Subcutaneous adipose tissue (tissue), 4 donors: Measurements from ENCODE around the gene DALRD3. TPM values are rescaled to one million over a fixed set of nuclear protein-coding genes. Genes with fewer than 3 reads are reported as not detected.

Experiments
- total RNA-seq, 4 donors: library from RNA; depleted of rRNA; stranded (reverse); fragments of >200 nt; gene quantifications; one replicate each; pipeline ENCODE4 v1.1.0, GENCODE V29; 2016
- TF ChIP-seq, protein P1 (sequence below): fragments of 450-650 bp; IDR thresholded peaks from one replicate; pipeline ENCODE4 v1.5.1; 2016; ENCODE audit warnings: low read depth, mild to moderate bottlenecking, control low read depth, antibody characterized with exemption, moderate library complexity

Gene DALRD3, protein sequence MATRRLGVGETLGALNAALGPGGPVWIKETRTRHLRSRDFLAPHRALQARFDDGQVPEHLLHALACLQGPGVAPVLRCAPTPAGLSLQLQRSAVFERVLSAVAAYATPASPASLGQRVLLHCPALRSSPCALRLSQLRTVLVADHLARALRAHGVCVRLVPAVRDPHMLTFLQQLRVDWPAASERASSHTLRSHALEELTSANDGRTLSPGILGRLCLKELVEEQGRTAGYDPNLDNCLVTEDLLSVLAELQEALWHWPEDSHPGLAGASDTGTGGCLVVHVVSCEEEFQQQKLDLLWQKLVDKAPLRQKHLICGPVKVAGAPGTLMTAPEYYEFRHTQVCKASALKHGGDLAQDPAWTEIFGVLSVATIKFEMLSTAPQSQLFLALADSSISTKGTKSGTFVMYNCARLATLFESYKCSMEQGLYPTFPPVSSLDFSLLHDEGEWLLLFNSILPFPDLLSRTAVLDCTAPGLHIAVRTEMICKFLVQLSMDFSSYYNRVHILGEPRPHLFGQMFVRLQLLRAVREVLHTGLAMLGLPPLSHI
- total RNA-seq: 10 to 100 TPM; 10.6 to 43.3 (median 29.8) TPM

DNA sequence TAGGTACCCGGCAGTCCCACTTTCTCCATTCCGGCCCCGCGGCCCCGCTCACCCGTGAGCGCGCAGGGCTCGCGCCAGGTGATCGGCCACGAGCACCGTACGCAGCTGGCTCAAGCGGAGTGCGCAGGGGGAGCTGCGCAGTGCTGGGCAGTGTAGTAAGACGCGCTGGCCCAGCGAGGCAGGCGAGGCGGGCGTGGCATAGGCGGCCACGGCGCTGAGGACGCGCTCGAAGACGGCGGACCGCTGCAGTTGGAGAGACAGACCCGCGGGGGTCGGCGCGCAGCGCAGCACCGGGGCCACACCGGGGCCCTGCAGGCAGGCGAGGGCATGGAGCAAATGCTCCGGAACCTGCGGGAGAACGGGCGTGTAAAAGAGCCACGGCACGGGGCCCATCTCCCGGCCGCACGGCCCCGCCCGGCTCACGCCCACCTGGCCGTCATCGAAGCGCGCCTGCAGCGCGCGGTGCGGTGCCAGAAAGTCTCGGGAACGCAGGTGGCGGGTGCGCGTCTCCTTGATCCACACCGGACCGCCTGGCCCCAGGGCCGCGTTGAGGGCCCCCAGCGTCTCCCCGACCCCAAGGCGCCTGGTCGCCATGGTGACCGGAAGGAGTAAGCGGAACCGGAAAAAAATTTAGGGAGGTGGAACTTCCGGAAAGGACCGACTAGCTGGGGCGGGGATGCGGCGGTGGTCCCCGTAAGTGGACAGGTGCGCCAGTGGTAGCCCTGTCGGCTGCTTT, at the start of gene DALRD3:
DALRD3 (minus strand) TSS at position 610 of the 736 bp plus-strand sequence; CDS start at position 594, 16 bp downstream.
- TF ChIP-seq, protein P1, sequence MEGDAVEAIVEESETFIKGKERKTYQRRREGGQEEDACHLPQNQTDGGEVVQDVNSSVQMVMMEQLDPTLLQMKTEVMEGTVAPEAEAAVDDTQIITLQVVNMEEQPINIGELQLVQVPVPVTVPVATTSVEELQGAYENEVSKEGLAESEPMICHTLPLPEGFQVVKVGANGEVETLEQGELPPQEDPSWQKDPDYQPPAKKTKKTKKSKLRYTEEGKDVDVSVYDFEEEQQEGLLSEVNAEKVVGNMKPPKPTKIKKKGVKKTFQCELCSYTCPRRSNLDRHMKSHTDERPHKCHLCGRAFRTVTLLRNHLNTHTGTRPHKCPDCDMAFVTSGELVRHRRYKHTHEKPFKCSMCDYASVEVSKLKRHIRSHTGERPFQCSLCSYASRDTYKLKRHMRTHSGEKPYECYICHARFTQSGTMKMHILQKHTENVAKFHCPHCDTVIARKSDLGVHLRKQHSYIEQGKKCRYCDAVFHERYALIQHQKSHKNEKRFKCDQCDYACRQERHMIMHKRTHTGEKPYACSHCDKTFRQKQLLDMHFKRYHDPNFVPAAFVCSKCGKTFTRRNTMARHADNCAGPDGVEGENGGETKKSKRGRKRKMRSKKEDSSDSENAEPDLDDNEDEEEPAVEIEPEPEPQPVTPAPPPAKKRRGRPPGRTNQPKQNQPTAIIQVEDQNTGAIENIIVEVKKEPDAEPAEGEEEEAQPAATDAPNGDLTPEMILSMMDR: no peak

DNA sequence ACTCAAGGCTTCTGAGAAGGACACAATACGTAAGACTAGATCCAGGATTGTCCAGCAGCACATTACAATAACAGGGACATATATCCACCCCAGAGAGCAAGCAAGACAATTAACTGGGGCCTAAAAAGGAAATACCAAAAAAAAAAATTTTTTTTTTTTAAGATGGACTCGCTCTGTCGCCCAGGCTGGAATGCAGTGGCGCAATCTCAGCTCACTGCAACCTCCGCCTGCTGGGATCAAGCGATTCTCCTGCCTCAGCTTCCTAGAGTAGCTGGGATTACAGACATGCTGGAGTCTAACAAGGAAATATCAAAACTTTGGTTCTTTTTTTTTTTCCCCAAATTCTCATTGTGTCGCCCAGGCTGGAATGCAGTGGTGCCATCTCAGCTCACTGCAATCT, 39.6 kb upstream of the DALRD3 start:
- TF ChIP-seq, protein P1: no peak

DNA sequence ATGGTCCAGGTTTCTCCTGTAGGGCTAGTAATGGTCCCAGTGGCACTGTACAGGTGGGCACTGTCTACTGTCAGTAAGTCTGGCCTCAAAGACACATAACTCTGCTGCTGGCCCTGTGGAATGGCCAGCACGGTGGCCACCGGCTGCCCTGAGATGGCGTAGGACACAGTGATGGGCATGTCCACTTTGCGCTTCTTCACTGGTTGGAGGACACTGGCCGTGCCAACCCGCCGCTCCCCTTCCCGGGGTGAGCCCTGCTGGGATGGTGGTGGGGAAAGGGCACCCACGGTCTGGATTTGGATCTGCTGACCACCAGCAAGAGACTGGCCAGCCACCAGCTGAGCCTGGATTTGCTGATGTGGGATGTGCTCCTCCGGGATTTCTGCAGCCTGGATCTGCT, 38.9 kb upstream of the DALRD3 start:
- TF ChIP-seq, protein P1: no peak

DNA sequence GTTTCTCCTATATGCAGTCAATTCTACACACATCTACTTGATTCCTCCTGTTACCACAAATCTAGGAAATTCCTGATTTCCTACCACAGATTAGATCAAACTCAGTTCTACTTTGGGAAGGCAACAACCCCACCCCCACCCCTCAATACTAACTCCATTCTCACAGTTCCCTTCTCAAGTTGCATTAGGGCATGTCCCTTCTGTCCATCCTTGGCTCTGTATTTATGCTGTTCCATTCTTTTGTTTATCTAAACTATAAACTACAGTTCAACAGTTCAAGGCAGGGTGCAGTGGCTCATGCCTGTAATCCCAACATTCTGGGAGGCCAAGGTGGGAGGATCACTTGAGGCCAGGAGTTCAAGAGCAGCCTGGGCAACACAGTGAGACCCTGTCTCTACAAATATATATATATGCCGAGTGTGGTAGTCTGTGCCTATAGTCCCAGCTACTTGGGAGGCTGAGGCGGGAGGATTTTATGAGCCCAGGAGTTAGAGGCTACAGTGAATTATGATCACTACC, 36.0 kb upstream of the DALRD3 start:
- TF ChIP-seq, protein P1: no peak

DNA sequence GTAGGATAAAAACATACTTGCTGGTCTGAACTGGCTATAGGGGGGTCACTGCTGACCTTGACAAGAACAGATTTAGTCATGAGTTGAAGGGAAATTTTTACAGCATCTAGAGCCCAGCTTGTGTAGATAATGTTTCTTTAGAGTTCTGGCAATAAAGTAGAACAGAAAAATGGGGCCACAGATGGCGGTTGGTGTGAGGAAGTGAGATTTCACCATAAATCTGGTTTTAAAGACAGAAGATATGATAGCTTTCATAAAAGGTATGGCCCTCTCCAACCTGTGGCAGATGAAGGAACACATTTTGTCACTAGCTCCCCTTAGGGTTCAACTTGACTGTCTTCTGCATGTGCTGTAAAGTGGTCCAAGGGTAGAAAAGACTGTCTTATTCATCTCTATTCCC, 35.2 kb upstream of the DALRD3 start:
- TF ChIP-seq, protein P1: no peak

DNA sequence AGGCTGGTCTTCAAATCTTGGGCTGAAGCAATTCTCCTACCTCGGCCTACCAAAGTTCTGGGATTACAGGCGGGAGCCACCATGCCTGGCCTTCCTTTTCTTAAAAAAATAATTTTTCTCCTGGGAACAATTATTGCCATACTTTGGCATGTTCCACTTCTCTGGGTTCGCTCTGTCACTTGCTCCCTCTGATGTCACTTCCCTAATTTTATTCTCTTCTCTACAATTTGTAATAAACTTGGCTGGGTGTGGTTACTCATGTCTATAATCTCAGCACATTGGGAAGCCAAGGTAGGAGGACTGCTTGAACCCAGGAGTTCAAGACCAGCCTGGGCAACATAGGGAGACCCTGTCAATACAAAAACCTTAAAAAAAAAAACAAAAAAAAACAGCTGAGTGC, 16.9 kb upstream of the DALRD3 start:
- TF ChIP-seq, protein P1: no peak

DNA sequence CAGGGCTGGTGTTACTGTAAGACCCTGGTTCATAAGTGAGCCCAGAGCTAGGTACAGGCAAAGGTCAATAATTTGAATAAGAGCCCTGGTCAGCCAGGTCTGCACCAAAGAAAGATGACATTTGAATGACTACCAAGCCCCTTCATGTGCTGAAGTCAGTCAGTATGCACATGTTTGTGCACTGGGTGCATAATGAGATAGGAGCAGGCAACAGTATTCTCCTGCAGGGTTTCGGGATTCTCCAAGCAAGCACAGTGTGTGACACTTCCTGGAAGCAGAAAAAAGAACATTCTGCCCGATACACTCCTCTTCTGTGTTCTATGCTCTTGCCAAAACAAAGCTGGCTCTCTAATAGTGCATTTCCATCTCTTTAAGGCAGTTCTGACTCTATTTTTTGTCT, 16.3 kb upstream of the DALRD3 start:
- TF ChIP-seq, protein P1: no peak
